GM12878 (cell line): ENCODE results near the gene C4orf51. TPM values are rescaled to one million over a fixed set of nuclear protein-coding genes. Genes with fewer than 3 reads are reported as not detected.

Experiments used
- ATAC-seq: fragments of 200-7000 bp; cut with Tn5 transposase; 3 replicates; pipeline ENCODE4 v1.9.1; 2020; ENCODE audit warnings: mild to moderate bottlenecking, moderate library complexity
- BruUV-seq: library from RNA; stranded (reverse); fragments of 400-500 nt; replicated peaks from 2 replicates; lab custom pipeline; 2021; lab: Mats Ljungman, UMichigan
- CTCF ChIA-PET: fragments of 300-600 bp; sonication (Branson Sonifier 250); formaldehyde crosslinking; extraction: SDS; loops from one replicate; lab custom pipeline; 2021; ENCODE audit warnings: inconsistent platforms; lab: Yijun Ruan, JAX
- POLR2A ChIA-PET: fragments of 350-600 bp; formaldehyde crosslinking; extraction: SDS; loops from one replicate; lab custom pipeline; 2021; ENCODE audit warnings: inconsistent platforms; lab: Charles Lee
- RAD21 ChIA-PET: fragments of 300-600 bp; sonication (Branson Sonifier 250); formaldehyde crosslinking; loops from one replicate; lab custom pipeline; 2023; ENCODE audit warnings: antibody characterized with exemption; ENCODE audit not compliant: unreplicated experiment; lab: Charles Lee
- SMC1A ChIA-PET: fragments of 300-600 bp; sonication (Branson Sonifier 250); formaldehyde crosslinking; loops from one replicate; lab custom pipeline; 2023; ENCODE audit not compliant: unreplicated experiment, uncharacterized antibody; lab: Charles Lee
- DNase-seq: peaks from one replicate; pipeline ENCODE4 v3.0.0-alpha.2; 2011; ENCODE audit warnings: low read depth, low spot score
- FAIRE-seq: peaks from 3 replicates; lab custom pipeline; 2011; peaks lifted over from hg19 to GRCh38; lab: Jason Lieb, UNC
- H2AFZ ChIP-seq: 2 replicates; pipeline ENCODE4 v1.6.0; 2011; ENCODE audit warnings: low read depth, low read length, control low read depth; ENCODE audit not compliant: control insufficient read depth
- H3K27ac ChIP-seq: 2 replicates; pipeline ENCODE4 v1.5.1; 2011; ENCODE audit warnings: control low read depth; ENCODE audit not compliant: control insufficient read depth, insufficient read depth
- H3K27me3 ChIP-seq, 2 experiments: replicated peaks in 1 of 2; 2 replicates each; pipeline versions ENCODE4 v1.6.0 to v1.6.1; 2011; ENCODE audit warnings: low read length in 1 of 2; ENCODE audit not compliant: control insufficient read depth in 2 of 2, insufficient read depth in 2 of 2
- H3K36me3 ChIP-seq, 2 experiments: 2 replicates each; pipeline ENCODE4 v1.5.1; 2011; ENCODE audit warnings: low read length in 1 of 2; ENCODE audit not compliant: control insufficient read depth in 2 of 2, insufficient read depth in 2 of 2
- H3K4me1 ChIP-seq: 2 replicates; pipeline ENCODE4 v1.6.1; 2011; ENCODE audit warnings: mild to moderate bottlenecking, low read length, moderate library complexity, mixed read lengths; ENCODE audit not compliant: control insufficient read depth, insufficient read depth
- H3K4me2 ChIP-seq: 2 replicates; pipeline ENCODE4 v1.6.0; 2011; ENCODE audit warnings: control low read depth; ENCODE audit not compliant: control insufficient read depth, insufficient read depth
- H3K4me3 ChIP-seq: fragments of 200-600 bp; sonication (generic); 2 replicates; pipeline ENCODE4 v1.5.1; 2016
- H3K79me2 ChIP-seq: 2 replicates; pipeline ENCODE4 v1.6.0; 2011; ENCODE audit warnings: low read length; ENCODE audit not compliant: control insufficient read depth, insufficient read depth
- H3K9ac ChIP-seq: 2 replicates; pipeline ENCODE4 v1.8.0; 2011; ENCODE audit warnings: low read length, control low read depth, mixed read lengths; ENCODE audit not compliant: control insufficient read depth, insufficient read depth
- H3K9me3 ChIP-seq: replicated peaks from 3 replicates; pipeline ENCODE4 v1.5.1; 2011; ENCODE audit warnings: mild to moderate bottlenecking, low read length; ENCODE audit not compliant: control insufficient read depth, insufficient read depth
- H4K20me1 ChIP-seq: 2 replicates; pipeline ENCODE4 v1.6.0; 2011; ENCODE audit not compliant: control insufficient read depth, insufficient read depth
- CREM ChIP-seq: IDR thresholded peaks from 2 replicates; pipeline ENCODE4 v1.6.1; 2014; ENCODE audit warnings: antibody characterized with exemption, low read depth
- MTA2 ChIP-seq: fragments of 450-650 bp; IDR thresholded peaks from 2 replicates; pipeline ENCODE4 v1.6.1; 2016; ENCODE audit warnings: low read depth, mild to moderate bottlenecking, moderate library complexity
- RAD51 ChIP-seq: fragments of 450-650 bp; IDR thresholded peaks from 2 replicates; pipeline ENCODE4 v1.6.1; 2016; ENCODE audit warnings: moderate library complexity, mild to moderate bottlenecking, inconsistent platforms
- YY1 ChIP-seq: IDR thresholded peaks from 2 replicates; pipeline ENCODE4 v1.6.1; 2011; ENCODE audit warnings: low read depth, mild to moderate bottlenecking, low read length
- ZNF24 ChIP-seq: fragments of 450-650 bp; IDR thresholded peaks from 2 replicates; pipeline ENCODE4 v1.6.1; 2017; ENCODE audit warnings: antibody characterized with exemption, mild to moderate bottlenecking
- WGBS: methylation state at CpG from one replicate; pipeline ENCODE4 v1.1.6; 2016; ENCODE audit warnings: low lambda C conversion rate; ENCODE audit not compliant: insufficient replicate concordance, insufficient coverage; ENCODE audit errors: missing lambda C conversion rate; 5-methylcytosine and 5-hydroxymethylcytosine counted together
- in situ Hi-C: fragments of 300-500 bp; cut with MboI; formaldehyde crosslinking; loops from 9 replicates; pipeline ENCODE4 v1.14.3; 2018; ENCODE audit warnings: mixed read lengths
- intact Hi-C: fragments of 100-400 bp; cut with micrococcal nuclease; formaldehyde crosslinking; loops from one replicate; pipeline ENCODE4 v1.14.2; 2022; ENCODE audit not compliant: unreplicated experiment
- polyA plus RNA-seq, 11 experiments: library from polyadenylated mRNA; depleted of rRNA in 4 of 11; unstranded in 6 of 11; stranded (reverse) in 5 of 11; fragments of >200 nt; fragmentation: Nextera tagmentation in 4 of 11; fragmentation: Illumina TruSeq in 1 of 11; extraction: Ambion mirVana in 4 of 11; extraction: Trizol in 1 of 11; gene quantifications; 1 replicate in 1 of 11; 2 replicates in 10 of 11; pipeline versions ENCODE4 v1.2.1 to v1.2.3, GENCODE V29; 2011 to 2016; ENCODE audit warnings: inconsistent platforms in 2 of 11, missing spikeins in 2 of 11, low read depth in 1 of 11
- total RNA-seq, 4 experiments: library from RNA; depleted of rRNA in 3 of 4; stranded (reverse); fragments of >200 nt in 3 of 4; fragmentation: Illumina TruSeq in 1 of 4; extraction: Trizol in 1 of 4; gene quantifications; 2 replicates each; pipeline versions ENCODE4 v1.2.1 to v1.2.3, GENCODE V29; 2013 to 2021
- TF ChIP-seq, protein P1 (sequence below): fragments of 450-650 bp; IDR thresholded peaks from 2 replicates; pipeline ENCODE4 v1.6.1; 2017; ENCODE audit warnings: mild to moderate bottlenecking, moderate library complexity
- TF ChIP-seq, protein P2 (sequence below): IDR thresholded peaks from 2 replicates; pipeline ENCODE4 v1.6.1; 2011; ENCODE audit warnings: borderline replicate concordance, low read depth, mild to moderate bottlenecking, moderate library complexity, mixed read lengths, low read length; ENCODE audit not compliant: insufficient read depth; ENCODE audit errors: extremely low read length

The C4orf51 gene
- total and polyA plus RNA-seq, 10 of the 15 experiments (the other 5 are each of a cell fraction or from before 2014, with no cell fraction given), result not detected

DNA sequence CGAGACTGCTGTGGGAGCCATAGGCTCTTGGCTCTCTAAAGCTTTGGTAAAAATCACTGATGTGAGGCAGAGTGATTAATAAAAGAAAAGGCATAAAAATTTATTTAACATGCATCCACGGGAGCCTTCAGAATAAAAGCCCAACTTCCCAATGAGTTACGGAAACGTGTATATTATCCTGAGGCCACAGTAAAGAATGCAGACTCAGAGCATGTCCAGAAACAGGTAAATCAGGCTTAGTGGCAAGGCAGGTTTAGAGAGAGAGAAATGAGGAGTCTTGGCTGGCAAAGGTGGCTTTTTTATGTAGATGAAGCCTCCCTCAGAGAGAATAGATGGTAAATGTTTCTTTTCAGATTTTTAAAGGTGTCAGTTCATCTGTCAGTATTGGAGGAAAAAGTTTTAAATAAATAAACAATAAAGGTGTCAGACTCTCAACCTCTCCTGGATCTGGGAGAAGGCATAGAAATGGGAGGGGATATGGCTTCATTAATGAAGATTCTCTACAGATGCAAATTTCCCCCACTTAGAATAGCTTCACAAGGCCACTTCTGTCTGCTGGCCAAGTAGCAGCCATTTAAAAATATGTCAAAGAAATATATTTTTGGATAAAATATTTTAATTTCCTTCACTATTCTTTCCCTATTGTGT is 24.0 kb downstream of the C4orf51 start (continued):
- TF ChIP-seq, protein P1, sequence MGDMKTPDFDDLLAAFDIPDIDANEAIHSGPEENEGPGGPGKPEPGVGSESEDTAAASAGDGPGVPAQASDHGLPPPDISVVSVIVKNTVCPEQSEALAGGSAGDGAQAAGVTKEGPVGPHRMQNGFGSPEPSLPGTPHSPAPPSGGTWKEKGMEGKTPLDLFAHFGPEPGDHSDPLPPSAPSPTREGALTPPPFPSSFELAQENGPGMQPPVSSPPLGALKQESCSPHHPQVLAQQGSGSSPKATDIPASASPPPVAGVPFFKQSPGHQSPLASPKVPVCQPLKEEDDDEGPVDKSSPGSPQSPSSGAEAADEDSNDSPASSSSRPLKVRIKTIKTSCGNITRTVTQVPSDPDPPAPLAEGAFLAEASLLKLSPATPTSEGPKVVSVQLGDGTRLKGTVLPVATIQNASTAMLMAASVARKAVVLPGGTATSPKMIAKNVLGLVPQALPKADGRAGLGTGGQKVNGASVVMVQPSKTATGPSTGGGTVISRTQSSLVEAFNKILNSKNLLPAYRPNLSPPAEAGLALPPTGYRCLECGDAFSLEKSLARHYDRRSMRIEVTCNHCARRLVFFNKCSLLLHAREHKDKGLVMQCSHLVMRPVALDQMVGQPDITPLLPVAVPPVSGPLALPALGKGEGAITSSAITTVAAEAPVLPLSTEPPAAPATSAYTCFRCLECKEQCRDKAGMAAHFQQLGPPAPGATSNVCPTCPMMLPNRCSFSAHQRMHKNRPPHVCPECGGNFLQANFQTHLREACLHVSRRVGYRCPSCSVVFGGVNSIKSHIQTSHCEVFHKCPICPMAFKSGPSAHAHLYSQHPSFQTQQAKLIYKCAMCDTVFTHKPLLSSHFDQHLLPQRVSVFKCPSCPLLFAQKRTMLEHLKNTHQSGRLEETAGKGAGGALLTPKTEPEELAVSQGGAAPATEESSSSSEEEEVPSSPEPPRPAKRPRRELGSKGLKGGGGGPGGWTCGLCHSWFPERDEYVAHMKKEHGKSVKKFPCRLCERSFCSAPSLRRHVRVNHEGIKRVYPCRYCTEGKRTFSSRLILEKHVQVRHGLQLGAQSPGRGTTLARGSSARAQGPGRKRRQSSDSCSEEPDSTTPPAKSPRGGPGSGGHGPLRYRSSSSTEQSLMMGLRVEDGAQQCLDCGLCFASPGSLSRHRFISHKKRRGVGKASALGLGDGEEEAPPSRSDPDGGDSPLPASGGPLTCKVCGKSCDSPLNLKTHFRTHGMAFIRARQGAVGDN, result no peak
- TF ChIP-seq YY1, result no peak
- no peak for TF ChIP-seq RAD51
- TF ChIP-seq ZNF24, result no peak
- TF ChIP-seq CREM, result no peak
- TF ChIP-seq, all 136 proteins: peak for 0

DNA sequence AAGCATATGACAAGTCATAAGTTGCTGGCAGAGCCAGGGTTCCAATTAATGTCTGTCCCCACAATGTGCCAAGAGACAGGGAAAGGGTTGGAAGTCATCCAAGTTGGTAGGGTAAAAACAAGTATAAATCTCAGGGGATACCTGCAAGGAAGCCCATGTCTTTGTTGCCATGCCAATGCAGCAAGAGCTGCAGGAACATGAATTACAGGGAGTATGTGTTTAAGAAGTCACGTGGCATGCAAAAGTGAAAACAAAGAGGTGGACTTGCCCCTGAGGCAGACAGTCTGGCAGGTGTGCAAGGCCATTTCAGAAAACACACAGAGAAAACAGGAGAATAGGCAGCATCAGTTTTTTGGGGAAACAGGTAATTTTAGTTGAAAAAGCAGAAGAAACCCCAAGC is 29.4 kb downstream of the C4orf51 start:
- in situ Hi-C loops, result no loop called here
- TF ChIP-seq, protein P2, sequence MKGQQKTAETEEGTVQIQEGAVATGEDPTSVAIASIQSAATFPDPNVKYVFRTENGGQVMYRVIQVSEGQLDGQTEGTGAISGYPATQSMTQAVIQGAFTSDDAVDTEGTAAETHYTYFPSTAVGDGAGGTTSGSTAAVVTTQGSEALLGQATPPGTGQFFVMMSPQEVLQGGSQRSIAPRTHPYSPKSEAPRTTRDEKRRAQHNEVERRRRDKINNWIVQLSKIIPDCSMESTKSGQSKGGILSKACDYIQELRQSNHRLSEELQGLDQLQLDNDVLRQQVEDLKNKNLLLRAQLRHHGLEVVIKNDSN, result peak; percentile 14
- TF ChIP-seq MTA2, result no peak
- Histone ChIP-seq H3K9me3 (no peaks in the 10 kb centered on the region; the same call in 2 of the 3 replicates), H4K20me1 (no peaks in the 10 kb centered on the region), H3K36me3 (no peaks in the 10 kb centered on the region), H3K4me1 (no peaks in the 10 kb centered on the region), H3K9ac (no peak overlapping the region), H2AFZ (peak overlapping the region; percentile 17; the same call in 1 of the 2 replicates), H3K4me3 (no peak overlapping the region), H3K4me2 (no peak overlapping the region), H3K79me2 (no peaks in the 10 kb centered on the region), H3K27ac (no peak overlapping the region), H3K27me3 (no peaks in the 10 kb centered on the region; a peak in 2 of 4 replicates)
- no TSS peak for BruUV-seq
- intact Hi-C loops, result no loop called here
- WGBS, result 91% methylated on average over 1 of the region's 1 CpG
- ATAC-seq, result no peak
- CTCF ChIA-PET, result no interaction called here
- RAD21 ChIA-PET, result interaction anchor here (1.5 kb wide), 1 partner anchor 11 kb away, joined by 3 read pairs; no protein-coding TSS in a partner anchor
- SMC1A ChIA-PET, result interaction anchor here (1.5 kb wide), 1 partner anchor 19 kb away, joined by 3 read pairs; no protein-coding TSS in a partner anchor
- FAIRE-seq, result no peak
- DNase-seq, result no peak
- POLR2A ChIA-PET, result no interaction called here
